HG02884 (cell line): ENCODE results near the gene TMEM222.
"Not testable (repeated sequence)": the region's sequence is repeated elsewhere in the genome, so short reads cannot be mapped to it uniquely, and the experiment has no call there.

Experiments used
- ATAC-seq: cut with Tn5 transposase; IDR thresholded peaks from one replicate; pipeline ENCODE4 v1.9.1; 2021; ENCODE audit warnings: mild to moderate bottlenecking, moderate library complexity; ENCODE audit not compliant: unreplicated experiment

TMEM222 gene

DNA sequence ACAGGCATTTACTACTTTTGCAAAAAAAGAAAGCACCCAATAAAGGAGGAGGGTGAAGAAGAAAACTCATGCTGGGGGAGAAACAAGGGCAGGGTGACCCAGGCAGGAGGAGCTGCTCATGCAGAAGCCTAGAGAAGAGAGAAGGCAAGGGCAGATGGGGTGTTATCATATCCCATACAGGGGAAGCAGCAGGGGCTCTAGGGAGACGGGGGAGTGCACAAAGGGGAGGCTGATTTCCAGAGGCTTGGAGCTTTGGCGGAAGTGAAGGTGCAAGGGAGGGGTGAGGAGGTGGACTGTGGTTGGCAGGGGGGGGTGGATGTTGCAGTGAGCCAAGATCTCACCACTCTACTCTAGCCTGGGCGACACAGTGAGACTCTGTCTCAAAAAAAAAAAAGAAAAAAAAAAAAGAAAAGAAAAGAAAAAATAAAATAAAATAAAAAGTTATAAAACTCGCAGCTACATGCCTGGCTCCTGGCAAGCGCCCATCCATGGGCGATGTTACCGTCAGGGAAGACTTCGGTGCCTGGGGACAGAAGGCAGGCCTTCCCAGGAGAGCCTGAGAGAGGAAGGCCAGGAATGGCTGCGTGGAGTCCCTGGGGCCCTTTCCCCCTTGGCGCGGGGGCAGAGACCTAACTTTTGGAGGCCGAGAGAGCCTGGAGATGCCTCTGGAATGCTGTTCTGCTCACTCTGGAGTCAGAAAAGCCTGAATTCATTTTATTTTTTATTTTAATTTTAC, 56.0 kb downstream of the TMEM222 start:
- no peak for ATAC-seq

- no peak for ATAC-seq
Measured at GRCh38 chr1:27379564-27380122, 57.7 kb downstream of the TMEM222 start.

- ATAC-seq = no peak
Measured at GRCh38 chr1:27380224-27380623, 58.3 kb downstream of the TMEM222 start.

- no peak for ATAC-seq
Measured at GRCh38 chr1:27380766-27381733, 59.1 kb downstream of the TMEM222 start.

DNA sequence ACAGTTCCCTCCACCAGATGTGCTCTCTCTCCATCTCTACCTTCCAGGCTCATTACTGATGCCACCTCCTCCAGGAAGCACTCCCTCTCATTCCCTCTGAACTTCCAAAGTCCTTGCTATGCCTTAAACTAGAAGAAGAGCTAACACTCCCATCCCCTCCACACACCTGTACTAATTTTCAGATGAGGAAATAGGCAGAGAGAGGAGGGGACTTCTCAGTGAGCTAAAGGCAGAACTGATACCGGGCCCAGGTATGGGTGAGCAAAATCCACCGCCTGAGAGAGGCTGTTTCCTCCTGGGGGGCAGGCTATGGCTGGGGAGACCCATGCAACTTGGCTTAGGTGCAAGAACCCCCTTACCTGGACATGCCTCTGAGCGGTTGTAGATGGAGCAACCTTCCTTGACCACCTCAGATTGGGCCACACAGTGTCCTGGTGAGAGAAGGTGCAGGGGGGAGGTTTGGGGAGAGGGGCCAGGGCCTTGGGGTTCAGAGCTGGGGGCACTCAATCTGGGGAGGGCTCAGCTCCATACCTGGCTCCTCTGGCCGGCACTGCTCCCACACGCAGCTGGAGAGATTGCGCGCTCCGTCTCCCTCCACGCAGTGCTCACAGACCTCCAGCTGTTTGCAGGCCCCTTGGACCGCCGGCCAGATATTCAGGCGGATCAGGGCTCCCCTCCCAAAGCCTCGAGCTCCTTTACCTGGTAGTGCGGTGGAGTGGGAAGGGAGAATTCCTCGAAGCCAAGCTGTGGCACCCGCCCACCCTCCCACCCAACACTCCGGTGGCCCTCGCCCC, 60.2 kb downstream of the TMEM222 start:
- no peak for ATAC-seq

GRCh38 chr1:27383039-27383605, 61.2 kb downstream of the TMEM222 start, which contains the start of gene CD164L2:
CD164L2 (minus strand) TSS chr1:27383333; CDS start chr1:27383239, 94 bp downstream.
- no peak for ATAC-seq

- no peak for ATAC-seq
Measured at GRCh38 chr1:27383661-27384060, 61.7 kb downstream of the TMEM222 start.

DNA sequence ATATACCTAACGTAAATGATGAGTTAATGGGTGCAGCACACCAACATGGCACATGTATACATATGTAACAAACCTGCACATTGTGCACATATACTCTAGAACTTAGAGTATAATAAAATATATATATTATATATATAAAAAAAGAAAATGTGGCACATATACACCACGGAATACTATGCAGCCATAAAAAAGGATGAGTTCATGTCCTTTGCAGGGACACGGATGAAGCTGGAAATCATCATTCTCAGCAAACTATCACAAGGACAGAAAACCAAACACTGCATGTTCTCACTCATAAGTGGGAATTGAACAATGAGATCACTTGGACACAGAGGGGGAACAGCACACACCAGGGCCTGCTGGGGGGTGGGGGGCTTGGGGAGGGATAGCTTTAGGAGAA, 62.8 kb downstream of the TMEM222 start:
- not testable (repeated sequence) for ATAC-seq
